Keratinocyte (primary cell): ENCODE measurements around the gene TXLNG. TPM values are rescaled to one million over a fixed set of nuclear protein-coding genes. Genes with fewer than 3 reads are reported as not detected.
A peak's percentile ranks its signal among the peaks of the same experiment; 100 is the strongest.

ENCODE experiments used
- DNase-seq: peaks from one replicate; pipeline ENCODE4 v3.0.0-alpha.2; 2011; ENCODE audit warnings: low read depth, missing footprints, low spot score
- FAIRE-seq: peaks from 2 replicates; lab custom pipeline; 2011; peaks lifted over from hg19 to GRCh38; lab: Jason Lieb, UNC
- H2AFZ ChIP-seq: 2 replicates; pipeline ENCODE4 v1.6.0; 2012; ENCODE audit warnings: low read length, control low read depth, inconsistent platforms; ENCODE audit not compliant: control insufficient read depth
- H3K27ac ChIP-seq: 2 replicates; pipeline ENCODE4 v1.5.1; 2011; ENCODE audit warnings: low read length; ENCODE audit not compliant: control insufficient read depth, insufficient read depth
- H3K27me3 ChIP-seq: 3 replicates; pipeline ENCODE4 v1.6.0; 2011; ENCODE audit warnings: low read length; ENCODE audit not compliant: control insufficient read depth, insufficient read depth; ENCODE audit errors: extremely low read depth
- H3K36me3 ChIP-seq, 2 experiments: 2 replicates in 1 of 2; 3 replicates in 1 of 2; pipeline ENCODE4 v1.5.1; 2011; ENCODE audit warnings: low read length in 2 of 2, mild to moderate bottlenecking in 1 of 2; ENCODE audit not compliant: control insufficient read depth in 2 of 2, insufficient read depth in 2 of 2; ENCODE audit errors: extremely low read depth in 1 of 2
- H3K4me1 ChIP-seq: 3 replicates; pipeline ENCODE4 v1.5.1; 2011; ENCODE audit warnings: low read length; ENCODE audit not compliant: control insufficient read depth, insufficient read depth; ENCODE audit errors: extremely low read depth
- H3K4me2 ChIP-seq: 3 replicates; pipeline ENCODE4 v1.6.0; 2011; ENCODE audit warnings: low read depth, low read length; ENCODE audit not compliant: control insufficient read depth, insufficient read depth; ENCODE audit errors: extremely low read depth
- H3K4me3 ChIP-seq, 3 experiments: fragments of 200-600 bp in 1 of 3; sonication (generic) in 1 of 3; 2 replicates in 2 of 3; 3 replicates in 1 of 3; pipeline ENCODE4 v1.5.1; 2011 to 2016; ENCODE audit warnings: low read length in 3 of 3, mild to moderate bottlenecking in 3 of 3, control low read depth in 2 of 3, inconsistent platforms in 1 of 3, low read depth in 1 of 3, mixed read lengths in 1 of 3, mixed run types in 1 of 3, moderate library complexity in 1 of 3; ENCODE audit not compliant: control insufficient read depth in 2 of 3, insufficient read depth in 2 of 3; ENCODE audit errors: extremely low read depth in 1 of 3
- H3K79me2 ChIP-seq: 2 replicates; pipeline ENCODE4 v1.6.0; 2012; ENCODE audit warnings: low read length; ENCODE audit not compliant: control insufficient read depth, insufficient read depth
- H3K9ac ChIP-seq: 3 replicates; pipeline ENCODE4 v1.6.0; 2011; ENCODE audit warnings: low read length; ENCODE audit not compliant: control insufficient read depth, insufficient read depth; ENCODE audit errors: extremely low read depth
- H3K9me1 ChIP-seq: 3 replicates; pipeline ENCODE4 v1.6.0; 2011; ENCODE audit warnings: low read length; ENCODE audit not compliant: control insufficient read depth, insufficient read depth; ENCODE audit errors: extremely low read depth
- H3K9me3 ChIP-seq: 2 replicates; pipeline ENCODE4 v1.5.1; 2012; ENCODE audit warnings: low read depth, low read length; ENCODE audit not compliant: control insufficient read depth
- H4K20me1 ChIP-seq: 3 replicates; pipeline ENCODE4 v1.6.0; 2011; ENCODE audit warnings: low read length; ENCODE audit not compliant: control insufficient read depth, insufficient read depth; ENCODE audit errors: extremely low read depth
- CTCF ChIP-seq, 3 experiments: IDR thresholded peaks in 1 of 3; conservative IDR thresholded peaks in 1 of 3; optimal IDR thresholded peaks in 1 of 3; 2 replicates in 2 of 3; 3 replicates in 1 of 3; pipeline versions ENCODE3 to v1.5.1; 2011; ENCODE audit warnings: low read length in 3 of 3, mild to moderate bottlenecking in 3 of 3, moderate library complexity in 2 of 3, control low read depth in 1 of 3, inconsistent platforms in 1 of 3; ENCODE audit not compliant: insufficient read depth in 2 of 3; ENCODE audit errors: extremely low read depth in 1 of 3
- EZH2 ChIP-seq: IDR thresholded peaks from one replicate; pipeline ENCODE4 v1.6.1; 2012; ENCODE audit warnings: inconsistent platforms, mild to moderate bottlenecking, low read length, moderate library complexity
- dilution Hi-C: fragments of 300-500 bp; cut with MboI; formaldehyde crosslinking; loops from one replicate; pipeline ENCODE4 v1.7.0; 2020; ENCODE audit warnings: low sequenced_read_pairs; ENCODE audit not compliant: extremely low pct_ligation_motif_present
- polyA plus RNA-seq, 5 experiments: library from polyadenylated mRNA; depleted of rRNA in 3 of 5; stranded (reverse) in 3 of 5; stranded (forward) in 1 of 5; unstranded in 1 of 5; fragments of >200 nt; gene quantifications; 1 replicate in 1 of 5; 2 replicates in 3 of 5; 3 replicates in 1 of 5; pipeline versions ENCODE4 v1.2.1 to v1.2.3, GENCODE V29; 2011 to 2012; ENCODE audit warnings: missing spikeins in 2 of 5, low read depth in 1 of 5, low replicate concordance in 1 of 5

TXLNG gene
- polyA plus RNA-seq, 1 donor (not counting 4 experiments of a cell fraction or from before 2014, with no cell fraction given): 38.5 TPM

DNA sequence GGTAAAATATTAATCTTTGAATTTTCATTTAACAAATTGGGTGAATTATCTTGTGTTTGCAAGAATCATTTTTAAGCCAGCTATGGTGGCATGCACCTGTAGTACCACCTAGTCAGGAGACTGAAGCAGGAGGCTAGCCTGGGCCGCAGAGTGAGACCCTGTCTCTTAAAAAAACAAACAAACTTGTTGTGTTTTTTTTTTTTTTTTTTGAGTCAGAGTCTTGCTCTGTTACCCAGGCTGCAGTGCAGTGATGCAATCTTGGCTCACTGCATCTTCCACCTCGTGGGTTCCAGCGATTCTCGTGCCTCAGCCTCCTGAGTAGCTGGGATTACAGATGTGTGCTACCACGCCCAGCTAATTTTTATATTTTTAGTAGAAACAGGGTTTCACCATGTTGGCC, 2.2 kb downstream of the TXLNG start:
- Histone ChIP-seq H3K4me3 (no peak overlapping the region), H3K27ac (peak overlapping the region; percentile 43), H3K4me2 (no peak overlapping the region), H4K20me1 (peaks cover 6% of the 10 kb centered on the region), H3K4me1 (peaks cover 16% of the 10 kb centered on the region), H3K79me2 (peaks cover 64% of the 10 kb centered on the region), H3K9me3 (no peaks in the 10 kb centered on the region), H2AFZ (no peak overlapping the region), H3K27me3 (no peaks in the 10 kb centered on the region), H3K36me3 (peaks cover 4 to 16% of the 10 kb centered on the region in 2 experiments), H3K9me1 (peaks cover 3% of the 10 kb centered on the region), H3K9ac (no peak overlapping the region)
- dilution Hi-C loops: no loop called here
- TF ChIP-seq CTCF (optimal IDR thresholded peaks at IDR 0.05 in 1 of 3, IDR thresholded peaks at IDR 0.05 in 1 of 3, conservative IDR thresholded peaks at IDR 0.05 in 1 of 3; ENCODE audit: extremely low read depth in 1 of 3, insufficient read depth in 2 of 3, low read length in 3 of 3) (no peak), EZH2 (no peak)
- FAIRE-seq: no peak
- DNase-seq: no peak

GRCh38 chrX:16796298-16796697, 10.0 kb downstream of the TXLNG start:
- no peaks in the 10 kb centered on the region for H3K27me3 ChIP-seq
- peaks cover 16 to 20% of the 10 kb centered on the region in 2 experiments for H3K36me3 ChIP-seq
- no peaks in the 10 kb centered on the region for H3K4me1 ChIP-seq
- no peaks in the 10 kb centered on the region for H3K9me1 ChIP-seq
- no peak overlapping the region for H3K4me3 ChIP-seq
- no peak for DNase-seq
- H3K4me2 ChIP-seq: no peak overlapping the region
- dilution Hi-C loops: no loop called here
- H3K9me3 ChIP-seq: no peaks in the 10 kb centered on the region
- FAIRE-seq: no peak
- no peak overlapping the region for H3K9ac ChIP-seq
- no peak for TF ChIP-seq CTCF (optimal IDR thresholded peaks at IDR 0.05 in 1 of 3, IDR thresholded peaks at IDR 0.05 in 1 of 3, conservative IDR thresholded peaks at IDR 0.05 in 1 of 3; ENCODE audit: extremely low read depth in 1 of 3, insufficient read depth in 2 of 3, low read length in 3 of 3)
- TF ChIP-seq EZH2: no peak
- peaks cover 76% of the 10 kb centered on the region for H3K79me2 ChIP-seq
- H2AFZ ChIP-seq: no peak overlapping the region
- H4K20me1 ChIP-seq: peaks cover 11% of the 10 kb centered on the region
- no peak overlapping the region for H3K27ac ChIP-seq
